HG02973 (cell line): Measurements from ENCODE around the gene BLOC1S1.

Experiments used
- ATAC-seq: cut with Tn5 transposase; IDR thresholded peaks from one replicate; pipeline ENCODE4 v1.9.1; 2021; ENCODE audit warnings: moderate library complexity; ENCODE audit not compliant: unreplicated experiment

BLOC1S1 gene

GRCh38 chr12:55708695-55709233 lies 7.1 kb upstream of the BLOC1S1 start:
- no peak for ATAC-seq

- no peak for ATAC-seq
Measured at GRCh38 chr12:55711786-55712553, 3.9 kb upstream of the BLOC1S1 start.

GRCh38 chr12:55712700-55713415 lies 3.0 kb upstream of the BLOC1S1 start:
- no peak for ATAC-seq

- ATAC-seq = no peak
Measured at GRCh38 chr12:55713721-55714120, 2.1 kb upstream of the BLOC1S1 start.

- peak; percentile 11 for ATAC-seq
Measured at GRCh38 chr12:55715169-55715764, 579 bp upstream of the BLOC1S1 start.

GRCh38 chr12:55716582-55716957 lies 724 bp downstream of the BLOC1S1 start:
- peak; percentile 20 for ATAC-seq

GRCh38 chr12:55717011-55718007 lies 1.5 kb downstream of the BLOC1S1 start:
- ATAC-seq = no peak

- ATAC-seq = no peak
Measured at GRCh38 chr12:55718015-55718414, 2.2 kb downstream of the BLOC1S1 start.

- no peak for ATAC-seq
Measured at GRCh38 chr12:55718624-55719275, 2.9 kb downstream of the BLOC1S1 start.

GRCh38 chr12:55719371-55719770 lies 3.5 kb downstream of the BLOC1S1 start:
- no peak for ATAC-seq

- no peak for ATAC-seq
Measured at GRCh38 chr12:55720071-55720564, 4.3 kb downstream of the BLOC1S1 start, which contains the start of gene RDH5. RDH5 (plus strand) TSS chr12:55720393; CDS start chr12:55721185, 792 bp downstream.

GRCh38 chr12:55720894-55721444 lies 5.1 kb downstream of the BLOC1S1 start:
- no peak for ATAC-seq

GRCh38 chr12:55721601-55722213 lies 5.9 kb downstream of the BLOC1S1 start:
- ATAC-seq = no peak

- no peak for ATAC-seq
Measured at GRCh38 chr12:55722948-55723347, 7.1 kb downstream of the BLOC1S1 start.

- ATAC-seq = no peak
Measured at GRCh38 chr12:55723516-55724225, 7.8 kb downstream of the BLOC1S1 start.

- no peak for ATAC-seq
Measured at GRCh38 chr12:55724226-55724939, 8.5 kb downstream of the BLOC1S1 start.

GRCh38 chr12:55724940-55725309 lies 9.1 kb downstream of the BLOC1S1 start:
- ATAC-seq = no peak

GRCh38 chr12:55725556-55725955 lies 9.7 kb downstream of the BLOC1S1 start:
- ATAC-seq = no peak
